Fibroblast of lung (primary cell): ENCODE measurements around the gene DKK1. TPM values are rescaled to one million over a fixed set of nuclear protein-coding genes. Genes with fewer than 3 reads are reported as not detected.
A peak's percentile ranks its signal among the peaks of the same experiment; 100 is the strongest.

Experiments used
- DNase-seq, 2 donors: peaks; one replicate each; pipeline versions ENCODE4 v3.0.0 to v3.0.0-alpha.2; 2010; ENCODE audit warnings: low read depth in 2 of 2
- H2AFZ ChIP-seq: 2 replicates; pipeline ENCODE4 v1.5.1; 2012; ENCODE audit warnings: low read length, control low read depth, inconsistent platforms
- H3K27ac ChIP-seq: 2 replicates; pipeline ENCODE4 v1.5.1; 2011; ENCODE audit warnings: low read length, control low read depth; ENCODE audit not compliant: insufficient read depth
- H3K27me3 ChIP-seq: 2 replicates; pipeline ENCODE4 v1.5.1; 2011; ENCODE audit warnings: mild to moderate bottlenecking, low read length; ENCODE audit not compliant: control insufficient read depth, insufficient read depth
- H3K36me3 ChIP-seq: 2 replicates; pipeline ENCODE4 v1.5.1; 2011; ENCODE audit warnings: low read length; ENCODE audit not compliant: control insufficient read depth, insufficient read depth
- H3K4me1 ChIP-seq: 2 replicates; pipeline ENCODE4 v1.5.1; 2011; ENCODE audit warnings: low read length; ENCODE audit not compliant: control insufficient read depth, insufficient read depth; ENCODE audit errors: extremely low read depth
- H3K4me2 ChIP-seq: 2 replicates; pipeline ENCODE4 v1.5.1; 2011; ENCODE audit warnings: low read length, control low read depth; ENCODE audit not compliant: insufficient read depth; ENCODE audit errors: extremely low read depth
- H3K4me3 ChIP-seq, 4 experiments: fragments of 200-600 bp in 1 of 4; sonication (generic) in 1 of 4; replicated peaks in 1 of 4; 2 replicates each; pipeline ENCODE4 v1.5.1; 2011 to 2016; ENCODE audit warnings: low read length in 4 of 4, low read depth in 3 of 4, mild to moderate bottlenecking in 3 of 4, control low read depth in 2 of 4, inconsistent platforms in 1 of 4, mixed read lengths in 1 of 4; ENCODE audit not compliant: insufficient read depth in 1 of 4; ENCODE audit errors: control extremely low read depth in 1 of 4
- H3K79me2 ChIP-seq: 2 replicates; pipeline ENCODE4 v1.5.1; 2012; ENCODE audit warnings: mild to moderate bottlenecking, low read length, inconsistent platforms; ENCODE audit not compliant: control insufficient read depth, insufficient read depth
- H3K9ac ChIP-seq: 2 replicates; pipeline ENCODE4 v1.5.1; 2011; ENCODE audit warnings: mild to moderate bottlenecking, low read length, control low read depth; ENCODE audit not compliant: insufficient read depth
- H3K9me3 ChIP-seq: 2 replicates; pipeline ENCODE4 v1.5.1; 2012; ENCODE audit warnings: low read depth, low read length; ENCODE audit not compliant: control insufficient read depth, insufficient read depth
- H4K20me1 ChIP-seq: 2 replicates; pipeline ENCODE4 v1.5.1; 2011; ENCODE audit warnings: low read length; ENCODE audit not compliant: control insufficient read depth, insufficient read depth; ENCODE audit errors: extremely low read depth
- CTCF ChIP-seq, 2 donors: IDR thresholded peaks in 1 of 2; conservative IDR thresholded peaks in 1 of 2; 1 replicate in 1 of 2; 2 replicates in 1 of 2; pipeline ENCODE4 v1.5.1; 2011 to 2012; ENCODE audit warnings: low read length in 2 of 2, control low read depth in 1 of 2, inconsistent platforms in 1 of 2, low read depth in 1 of 2, mild to moderate bottlenecking in 1 of 2
- EZH2 ChIP-seq: IDR thresholded peaks from 2 replicates; pipeline ENCODE4 v1.5.1; 2012; ENCODE audit warnings: low read length, control low read depth, mild to moderate bottlenecking; ENCODE audit errors: missing control alignments
- polyA plus RNA-seq, 2 donors: library from polyadenylated mRNA; depleted of rRNA in 1 of 2; stranded (reverse) in 1 of 2; unstranded in 1 of 2; fragments of >200 nt; gene quantifications; 2 replicates each; pipeline ENCODE4 v1.2.1, GENCODE V29; 2011 to 2012; ENCODE audit warnings: missing spikeins in 1 of 2
- total RNA-seq: library from RNA; depleted of rRNA; stranded (reverse); fragments of >200 nt; gene quantifications from 2 replicates; pipeline ENCODE4 v1.2.1, GENCODE V29; 2014

DKK1 gene
- total and polyA plus RNA-seq, 2 donors (not counting 1 experiment from before 2014, with no cell fraction given), result 52.3 to 80.6 TPM

GRCh38 chr10:52308251-52309031, 5.6 kb upstream of the DKK1 start:
- Histone ChIP-seq H3K36me3 (no peaks in the 10 kb centered on the region), H3K9ac (no peak overlapping the region), H4K20me1 (no peaks in the 10 kb centered on the region), H3K27ac (peak overlapping the region; percentile 35), H3K79me2 (no peaks in the 10 kb centered on the region), H3K9me3 (no peaks in the 10 kb centered on the region), H2AFZ (peak overlapping the region; percentile 80), H3K4me3 (peak overlapping the region; percentile 30 to 69 (median 52)), H3K4me2 (peak overlapping the region; percentile 98), H3K4me1 (peaks cover 4% of the 10 kb centered on the region), H3K27me3 (no peaks in the 10 kb centered on the region)
- TF ChIP-seq CTCF (conservative IDR thresholded peaks at IDR 0.05 in 1 of 2, IDR thresholded peaks at IDR 0.05 in 1 of 2; ENCODE audit: low read depth in 1 of 2, low read length in 2 of 2) (peak; percentile 63 to 69), EZH2 (no peak)
- peak; percentile 71 to 85 for DNase-seq

- Histone ChIP-seq H3K36me3 (no peaks in the 10 kb centered on the region), H3K79me2 (peaks cover 24% of the 10 kb centered on the region), H3K9ac (no peak overlapping the region), H3K4me2 (peak overlapping the region; percentile 96), H3K27me3 (no peaks in the 10 kb centered on the region), H3K27ac (peak overlapping the region; percentile 47), H4K20me1 (no peaks in the 10 kb centered on the region), H2AFZ (peak overlapping the region; percentile 73), H3K9me3 (no peaks in the 10 kb centered on the region), H3K4me3 (peak overlapping the region; percentile 86 to 97 (median 94)), H3K4me1 (peaks cover 13% of the 10 kb centered on the region)
- TF ChIP-seq EZH2 (no peak), CTCF (conservative IDR thresholded peaks at IDR 0.05 in 1 of 2, IDR thresholded peaks at IDR 0.05 in 1 of 2; ENCODE audit: low read depth in 1 of 2, low read length in 2 of 2) (no peak)
- DNase-seq, result peak in 1 of 2 donors; percentile 20
These were observed 1.2 kb upstream of the DKK1 start for GRCh38 chr10:52312942-52313255.

- peak overlapping the region; percentile 89 for H3K27ac ChIP-seq
These were observed 687 bp upstream of the DKK1 start for GRCh38 chr10:52313256-52313932.

More at GRCh38 chr10:52313256-52313932, 687 bp upstream of the DKK1 start:
- DNase-seq, result peak in 1 of 2 donors; percentile 19
- Histone ChIP-seq H2AFZ (peak overlapping the region; percentile 73), H4K20me1 (no peaks in the 10 kb centered on the region), H3K36me3 (no peaks in the 10 kb centered on the region), H3K4me3 (peak overlapping the region; percentile 86 to 97 (median 94)), H3K4me1 (peaks cover 17% of the 10 kb centered on the region), H3K79me2 (peaks cover 24% of the 10 kb centered on the region), H3K27me3 (no peaks in the 10 kb centered on the region), H3K9me3 (no peaks in the 10 kb centered on the region), H3K4me2 (peak overlapping the region; percentile 96), H3K9ac (no peak overlapping the region)
- TF ChIP-seq CTCF (conservative IDR thresholded peaks at IDR 0.05 in 1 of 2, IDR thresholded peaks at IDR 0.05 in 1 of 2; ENCODE audit: low read depth in 1 of 2, low read length in 2 of 2) (no peak), EZH2 (no peak)
